ENCODE results near the gene RBFOX2.

Gene RBFOX2

DNA sequence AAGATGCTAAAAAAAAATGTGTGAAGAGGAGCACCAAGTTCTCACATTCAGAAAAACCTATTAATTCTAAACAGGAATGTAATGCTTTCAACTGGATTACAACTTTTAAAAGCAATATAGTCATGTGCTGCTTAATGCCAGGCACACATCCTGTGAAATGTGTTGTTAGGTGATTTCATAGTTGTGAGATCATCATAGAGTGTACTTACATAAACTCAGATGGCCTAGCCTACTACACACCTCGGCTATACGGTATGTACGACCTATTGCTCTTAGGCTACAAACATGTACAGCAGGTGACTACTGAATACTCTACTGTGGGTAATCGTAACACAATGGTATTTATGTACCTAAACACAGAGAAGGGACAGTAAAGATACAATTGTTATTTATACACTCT is 142.3 kb downstream of the RBFOX2 start:
- Histone ChIP-seq H3K4me1 (ENCODE audit: control insufficient read depth, insufficient read depth, low read length, poor library complexity, severe bottlenecking) (no peaks in the 10 kb centered on the region), H3K27ac (ENCODE audit: insufficient read depth, low read length, poor library complexity, severe bottlenecking) (no peak overlapping the region), H3K36me3 (ENCODE audit: control insufficient read depth, insufficient read depth, low read length) (no peaks in the 10 kb centered on the region), H3K27me3 (replicated peaks; ENCODE audit: control insufficient read depth, insufficient read depth, low read length, poor library complexity, severe bottlenecking) (peaks cover 3% of the 10 kb centered on the region), H3K4me3 (ENCODE audit: insufficient read depth, low read depth, low read length, poor library complexity, severe bottlenecking) (no peak overlapping the region), H3K9me3 (ENCODE audit: control insufficient read depth, low read length) (no peaks in the 10 kb centered on the region)
- DNase-seq = no peak

DNA sequence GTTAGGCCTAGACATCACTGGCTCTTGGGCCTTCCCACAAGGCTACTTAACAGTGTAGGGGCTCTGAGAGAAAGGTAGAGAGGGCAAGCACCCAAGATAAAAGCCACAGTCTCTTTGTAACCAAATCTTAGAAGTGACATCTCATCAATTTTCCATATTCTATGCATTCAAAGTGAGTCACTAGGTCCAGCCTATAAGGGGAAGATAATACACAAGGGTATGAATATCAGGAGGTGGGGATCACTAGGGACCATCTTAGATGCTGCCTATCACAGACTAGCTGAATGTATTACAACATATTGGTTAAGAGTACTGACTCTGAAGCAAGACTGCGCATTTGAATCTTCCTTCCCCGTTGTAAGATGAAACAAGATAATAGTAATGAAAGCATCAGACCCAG is 144.1 kb downstream of the RBFOX2 start:
- H3K4me3 ChIP-seq (ENCODE audit: insufficient read depth, low read depth, low read length, poor library complexity, severe bottlenecking) = no peak overlapping the region

DNA sequence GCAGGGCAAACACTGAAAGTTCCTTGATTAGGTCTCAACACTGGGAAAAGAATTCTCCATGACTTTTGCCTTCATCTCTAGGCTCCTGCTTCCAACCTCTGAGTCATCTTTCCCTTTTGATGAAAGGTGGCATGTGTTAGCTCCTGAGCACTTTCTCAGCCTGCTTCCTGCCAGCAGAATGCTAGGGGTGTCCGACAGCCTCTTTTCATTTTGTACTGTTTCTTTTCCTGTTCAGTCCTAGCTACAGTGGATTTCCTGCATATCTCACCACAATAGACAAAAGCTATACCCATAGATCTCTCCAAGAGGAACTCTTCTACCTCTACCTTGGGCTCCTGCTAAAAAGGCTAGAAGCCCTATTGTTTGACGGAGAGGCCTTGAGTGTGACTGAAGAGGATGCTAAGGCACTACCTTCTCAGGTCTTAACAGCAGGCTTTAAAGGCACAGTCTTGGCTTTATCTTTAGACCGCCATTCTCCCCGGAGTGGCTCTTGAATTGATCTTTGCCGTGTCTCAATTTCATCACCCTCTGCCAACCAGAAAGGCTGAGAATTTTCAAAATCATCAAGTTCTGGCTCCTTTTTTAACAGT is 145.5 kb downstream of the RBFOX2 start:
- Histone ChIP-seq H3K9me3 (ENCODE audit: control insufficient read depth, low read length) (no peaks in the 10 kb centered on the region), H3K4me1 (ENCODE audit: control insufficient read depth, insufficient read depth, low read length, poor library complexity, severe bottlenecking) (no peaks in the 10 kb centered on the region), H3K36me3 (ENCODE audit: control insufficient read depth, insufficient read depth, low read length) (no peaks in the 10 kb centered on the region), H3K27ac (ENCODE audit: insufficient read depth, low read length, poor library complexity, severe bottlenecking) (no peak overlapping the region), H3K4me3 (ENCODE audit: insufficient read depth, low read depth, low read length, poor library complexity, severe bottlenecking) (no peak overlapping the region), H3K27me3 (replicated peaks; ENCODE audit: control insufficient read depth, insufficient read depth, low read length, poor library complexity, severe bottlenecking) (no peaks in the 10 kb centered on the region)
- no peak for DNase-seq

More for the DNA sequence above, 144.1 kb downstream of the RBFOX2 start:
- Histone ChIP-seq H3K27me3 (replicated peaks; ENCODE audit: control insufficient read depth, insufficient read depth, low read length, poor library complexity, severe bottlenecking) (no peaks in the 10 kb centered on the region), H3K36me3 (ENCODE audit: control insufficient read depth, insufficient read depth, low read length) (no peaks in the 10 kb centered on the region), H3K27ac (ENCODE audit: insufficient read depth, low read length, poor library complexity, severe bottlenecking) (no peak overlapping the region), H3K9me3 (ENCODE audit: control insufficient read depth, low read length) (no peaks in the 10 kb centered on the region), H3K4me1 (ENCODE audit: control insufficient read depth, insufficient read depth, low read length, poor library complexity, severe bottlenecking) (no peaks in the 10 kb centered on the region)
- no peak for DNase-seq

DNA sequence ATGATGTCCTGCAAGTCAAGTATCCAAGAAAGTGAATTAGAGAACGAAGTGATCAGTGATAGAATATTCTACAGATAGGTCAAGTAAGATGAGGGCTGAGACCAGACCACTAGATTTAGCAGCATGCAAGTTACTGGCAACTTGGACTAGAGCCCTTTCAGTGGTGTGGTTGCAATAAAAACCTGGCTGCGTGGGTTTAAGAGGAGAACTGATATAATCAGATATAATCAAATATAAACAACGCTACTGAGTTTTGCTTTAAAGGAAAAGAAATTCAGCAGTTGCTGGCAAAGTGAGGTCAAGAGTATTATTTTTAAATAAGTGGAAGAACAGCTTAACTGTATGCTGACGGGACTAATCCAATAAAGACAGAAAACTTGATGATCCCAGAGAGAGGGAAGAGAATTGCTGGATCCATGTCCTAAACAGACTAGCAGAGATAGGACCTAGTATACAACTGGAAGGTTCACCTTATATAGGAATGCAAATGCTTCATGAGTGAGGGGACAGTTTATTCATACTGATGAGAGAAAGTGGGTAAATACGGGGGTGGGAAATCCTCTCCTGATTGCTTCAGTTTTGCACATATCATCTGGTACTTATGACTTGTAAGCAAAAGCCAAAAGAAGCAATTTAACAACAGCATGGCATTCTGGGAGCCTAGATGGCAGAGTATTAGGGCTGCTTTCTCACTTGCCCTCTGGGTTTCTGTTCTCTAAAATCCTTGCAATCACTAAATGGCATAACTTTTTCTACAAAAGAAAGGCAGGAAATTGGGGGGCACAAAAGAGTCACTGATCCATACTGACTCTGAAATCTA is 146.2 kb downstream of the RBFOX2 start:
- no peaks in the 10 kb centered on the region for H3K36me3 ChIP-seq (ENCODE audit: control insufficient read depth, insufficient read depth, low read length)
- no peaks in the 10 kb centered on the region for H3K27me3 ChIP-seq (replicated peaks; ENCODE audit: control insufficient read depth, insufficient read depth, low read length, poor library complexity, severe bottlenecking)
- H3K4me3 ChIP-seq (ENCODE audit: insufficient read depth, low read depth, low read length, poor library complexity, severe bottlenecking) = no peak overlapping the region
- no peaks in the 10 kb centered on the region for H3K9me3 ChIP-seq (ENCODE audit: control insufficient read depth, low read length)
- no peak for DNase-seq
- H3K4me1 ChIP-seq (ENCODE audit: control insufficient read depth, insufficient read depth, low read length, poor library complexity, severe bottlenecking) = no peaks in the 10 kb centered on the region
- no peak overlapping the region for H3K27ac ChIP-seq (ENCODE audit: insufficient read depth, low read length, poor library complexity, severe bottlenecking)

DNA sequence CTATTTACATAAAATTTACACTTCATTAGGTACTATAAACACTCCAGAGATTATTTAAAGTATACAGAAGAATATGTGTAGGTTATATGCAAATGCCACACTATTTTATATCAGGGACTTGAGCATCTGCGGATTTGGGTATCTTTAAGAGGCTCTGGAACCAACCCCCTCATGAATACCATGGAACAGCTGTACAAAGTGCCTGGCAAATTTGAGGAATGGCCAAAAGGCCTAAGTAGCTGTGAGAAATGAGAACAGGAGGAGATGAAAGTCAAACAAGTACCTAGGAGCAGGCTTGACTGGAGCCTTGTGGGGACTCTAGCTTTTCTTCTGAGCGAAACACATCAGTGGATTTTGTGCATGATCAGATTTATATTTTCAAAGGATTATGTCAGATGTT is 149.3 kb downstream of the RBFOX2 start:
- no peaks in the 10 kb centered on the region for H3K4me1 ChIP-seq (ENCODE audit: control insufficient read depth, insufficient read depth, low read length, poor library complexity, severe bottlenecking)
- H3K36me3 ChIP-seq (ENCODE audit: control insufficient read depth, insufficient read depth, low read length) = no peaks in the 10 kb centered on the region
- no peaks in the 10 kb centered on the region for H3K27me3 ChIP-seq (replicated peaks; ENCODE audit: control insufficient read depth, insufficient read depth, low read length, poor library complexity, severe bottlenecking)
- no peak overlapping the region for H3K4me3 ChIP-seq (ENCODE audit: insufficient read depth, low read depth, low read length, poor library complexity, severe bottlenecking)
- H3K27ac ChIP-seq (ENCODE audit: insufficient read depth, low read length, poor library complexity, severe bottlenecking) = no peak overlapping the region
- no peak for DNase-seq
- no peaks in the 10 kb centered on the region for H3K9me3 ChIP-seq (ENCODE audit: control insufficient read depth, low read length)

DNA sequence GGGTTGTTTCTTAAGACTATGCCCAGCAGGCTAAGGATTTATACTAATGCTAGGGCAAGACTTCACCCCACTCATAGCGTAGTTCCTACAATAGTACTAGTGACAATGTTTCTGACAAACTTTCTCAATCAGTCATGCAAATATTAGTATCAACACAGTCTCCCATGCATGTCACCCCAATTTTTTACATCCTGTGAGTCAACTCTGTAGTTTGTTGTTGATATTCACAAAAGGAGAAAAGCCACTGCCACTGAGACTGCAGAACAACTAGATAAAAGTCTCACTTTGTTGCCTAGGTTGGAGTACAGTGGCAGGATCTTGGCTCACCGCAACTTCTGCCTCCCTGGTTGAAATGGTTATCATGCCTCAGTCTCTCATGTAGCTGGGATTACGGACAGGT is 155.2 kb downstream of the RBFOX2 start:
- Histone ChIP-seq H3K27me3 (replicated peaks; ENCODE audit: control insufficient read depth, insufficient read depth, low read length, poor library complexity, severe bottlenecking) (no peaks in the 10 kb centered on the region), H3K27ac (ENCODE audit: insufficient read depth, low read length, poor library complexity, severe bottlenecking) (no peak overlapping the region), H3K4me1 (ENCODE audit: control insufficient read depth, insufficient read depth, low read length, poor library complexity, severe bottlenecking) (no peaks in the 10 kb centered on the region), H3K4me3 (ENCODE audit: insufficient read depth, low read depth, low read length, poor library complexity, severe bottlenecking) (no peak overlapping the region), H3K9me3 (ENCODE audit: control insufficient read depth, low read length) (no peaks in the 10 kb centered on the region), H3K36me3 (ENCODE audit: control insufficient read depth, insufficient read depth, low read length) (no peaks in the 10 kb centered on the region)
- no peak for DNase-seq

DNA sequence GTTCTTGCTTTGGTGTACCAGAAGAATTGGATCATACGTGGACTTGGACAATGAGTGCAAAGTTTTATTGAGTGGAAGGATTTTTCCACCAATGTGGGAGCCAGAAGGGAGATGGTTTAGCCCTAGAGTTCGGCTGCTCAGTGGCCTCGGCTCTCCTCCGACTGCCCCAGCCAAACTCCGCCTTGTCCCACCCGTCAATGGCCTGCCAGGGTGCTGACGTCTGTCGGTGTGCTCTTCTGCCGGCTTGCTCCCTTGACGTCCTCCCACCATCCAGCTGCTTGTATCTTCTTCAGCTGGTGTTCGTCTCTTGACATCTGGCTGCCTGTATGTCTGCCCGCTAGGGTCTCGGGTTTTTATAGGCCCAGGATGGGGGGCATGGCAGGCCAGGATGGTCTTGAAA is 156.2 kb downstream of the RBFOX2 start:
- H3K4me3 ChIP-seq (ENCODE audit: insufficient read depth, low read depth, low read length, poor library complexity, severe bottlenecking) = no peak overlapping the region
- H3K27ac ChIP-seq (ENCODE audit: insufficient read depth, low read length, poor library complexity, severe bottlenecking) = no peak overlapping the region
- no peaks in the 10 kb centered on the region for H3K4me1 ChIP-seq (ENCODE audit: control insufficient read depth, insufficient read depth, low read length, poor library complexity, severe bottlenecking)
- H3K27me3 ChIP-seq (replicated peaks; ENCODE audit: control insufficient read depth, insufficient read depth, low read length, poor library complexity, severe bottlenecking) = no peaks in the 10 kb centered on the region
- DNase-seq = no peak
- H3K36me3 ChIP-seq (ENCODE audit: control insufficient read depth, insufficient read depth, low read length) = no peaks in the 10 kb centered on the region
- no peaks in the 10 kb centered on the region for H3K9me3 ChIP-seq (ENCODE audit: control insufficient read depth, low read length)

DNA sequence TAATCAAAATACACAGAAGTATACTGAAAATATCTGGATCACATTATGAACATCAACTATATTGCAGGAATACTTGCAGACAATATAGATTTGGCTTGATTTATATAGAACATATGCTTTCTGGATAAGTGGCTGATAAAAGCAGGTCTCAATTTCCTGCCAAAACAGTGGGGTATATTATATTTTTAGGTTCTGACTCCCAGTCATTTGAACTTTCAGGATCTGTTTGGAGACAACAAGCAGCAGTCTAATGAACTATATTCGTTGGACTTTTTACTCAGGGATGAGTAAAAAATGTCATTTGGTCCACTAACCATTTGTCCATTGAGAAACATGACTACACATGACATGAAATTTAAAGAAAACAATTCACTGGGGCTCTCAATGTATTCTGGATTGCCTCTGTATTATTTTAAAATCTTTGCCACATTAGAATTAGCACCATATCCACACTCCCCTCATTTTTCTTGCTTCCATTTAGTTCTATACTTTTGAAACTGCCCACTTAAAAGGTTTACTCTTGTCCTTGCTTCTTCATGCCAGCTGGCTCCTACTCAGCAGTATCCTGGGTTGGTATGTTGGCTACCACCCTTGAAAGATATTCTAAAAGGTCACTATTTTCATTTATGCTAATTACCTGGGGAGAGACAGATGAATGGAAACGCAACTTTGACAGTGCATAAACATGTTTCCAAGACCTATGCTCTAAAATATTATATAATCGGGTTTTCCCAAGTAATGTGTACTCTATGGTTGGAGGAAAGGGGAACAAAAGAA is 157.9 kb downstream of the RBFOX2 start:
- Histone ChIP-seq H3K36me3 (ENCODE audit: control insufficient read depth, insufficient read depth, low read length) (no peaks in the 10 kb centered on the region), H3K27me3 (replicated peaks; ENCODE audit: control insufficient read depth, insufficient read depth, low read length, poor library complexity, severe bottlenecking) (no peaks in the 10 kb centered on the region), H3K4me3 (ENCODE audit: insufficient read depth, low read depth, low read length, poor library complexity, severe bottlenecking) (no peak overlapping the region), H3K4me1 (ENCODE audit: control insufficient read depth, insufficient read depth, low read length, poor library complexity, severe bottlenecking) (no peaks in the 10 kb centered on the region), H3K9me3 (ENCODE audit: control insufficient read depth, low read length) (no peaks in the 10 kb centered on the region), H3K27ac (ENCODE audit: insufficient read depth, low read length, poor library complexity, severe bottlenecking) (no peak overlapping the region)
- DNase-seq = no peak

DNA sequence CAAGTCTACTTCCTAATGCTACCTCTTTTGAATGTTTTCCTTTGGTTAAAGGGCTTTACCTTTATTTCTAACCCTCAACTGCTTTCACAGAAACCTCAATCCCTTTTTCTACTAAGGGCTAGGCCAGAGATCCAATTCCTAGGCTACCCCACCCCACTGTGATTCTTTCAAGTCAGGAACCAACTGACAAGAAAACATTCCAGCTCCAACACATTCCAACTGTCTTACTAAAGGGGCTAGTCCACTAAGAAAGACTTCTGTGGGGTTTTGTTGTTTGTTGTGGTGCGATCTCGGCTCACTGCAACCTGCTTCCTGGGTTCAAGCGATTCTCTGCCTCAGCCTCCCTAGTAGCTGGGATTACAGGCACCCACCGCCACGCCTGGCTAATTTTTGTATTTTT is 159.7 kb downstream of the RBFOX2 start:
- Histone ChIP-seq H3K36me3 (ENCODE audit: control insufficient read depth, insufficient read depth, low read length) (no peaks in the 10 kb centered on the region), H3K27me3 (replicated peaks; ENCODE audit: control insufficient read depth, insufficient read depth, low read length, poor library complexity, severe bottlenecking) (no peaks in the 10 kb centered on the region), H3K9me3 (ENCODE audit: control insufficient read depth, low read length) (no peaks in the 10 kb centered on the region), H3K27ac (ENCODE audit: insufficient read depth, low read length, poor library complexity, severe bottlenecking) (no peak overlapping the region), H3K4me3 (ENCODE audit: insufficient read depth, low read depth, low read length, poor library complexity, severe bottlenecking) (no peak overlapping the region), H3K4me1 (ENCODE audit: control insufficient read depth, insufficient read depth, low read length, poor library complexity, severe bottlenecking) (no peaks in the 10 kb centered on the region)
- no peak for DNase-seq

DNA sequence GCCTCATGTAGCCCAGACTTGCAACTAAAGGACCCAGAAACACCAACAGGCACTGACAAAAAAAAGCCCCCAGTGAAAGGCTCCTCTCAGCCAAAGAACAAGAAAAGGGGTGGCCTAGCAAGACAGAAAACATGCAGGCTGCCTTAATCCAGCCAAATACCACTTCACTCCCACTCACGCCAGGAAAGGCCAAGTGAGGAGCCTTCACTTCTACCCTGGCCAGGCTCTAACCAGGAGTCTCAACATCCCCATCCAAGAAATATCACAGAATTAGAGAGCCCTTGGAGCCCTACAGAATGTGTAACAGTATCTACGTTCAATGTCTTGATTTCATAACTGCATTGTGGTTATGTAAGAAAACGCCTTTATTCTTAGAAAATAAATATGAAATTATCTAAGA is 162.0 kb downstream of the RBFOX2 start:
- no peaks in the 10 kb centered on the region for H3K4me1 ChIP-seq (ENCODE audit: control insufficient read depth, insufficient read depth, low read length, poor library complexity, severe bottlenecking)
- no peaks in the 10 kb centered on the region for H3K36me3 ChIP-seq (ENCODE audit: control insufficient read depth, insufficient read depth, low read length)
- no peak overlapping the region for H3K27ac ChIP-seq (ENCODE audit: insufficient read depth, low read length, poor library complexity, severe bottlenecking)
- H3K4me3 ChIP-seq (ENCODE audit: insufficient read depth, low read depth, low read length, poor library complexity, severe bottlenecking) = no peak overlapping the region
- no peaks in the 10 kb centered on the region for H3K27me3 ChIP-seq (replicated peaks; ENCODE audit: control insufficient read depth, insufficient read depth, low read length, poor library complexity, severe bottlenecking)
- no peaks in the 10 kb centered on the region for H3K9me3 ChIP-seq (ENCODE audit: control insufficient read depth, low read length)
- DNase-seq = no peak
